IPS DF 6.9 (cell line): Measurements from ENCODE around the gene FUT8.

Experiments used
- DNase-seq: peaks from one replicate; pipeline ENCODE4 v3.0.0-alpha.2; 2013; ENCODE audit warnings: low read depth, low spot score
- H3K27ac ChIP-seq: one replicate; pipeline ENCODE4 v1.5.1; 2013; ENCODE audit warnings: low read length, control low read depth
- H3K27me3 ChIP-seq: 2 replicates; pipeline ENCODE4 v1.6.1; 2013; ENCODE audit warnings: mild to moderate bottlenecking, low read length; ENCODE audit not compliant: control insufficient read depth, insufficient read depth
- H3K36me3 ChIP-seq: 2 replicates; pipeline ENCODE4 v1.6.1; 2013; ENCODE audit warnings: low read length; ENCODE audit not compliant: control insufficient read depth, insufficient read depth
- H3K4me1 ChIP-seq: 2 replicates; pipeline ENCODE4 v1.6.1; 2013; ENCODE audit warnings: low read length; ENCODE audit not compliant: control insufficient read depth, insufficient read depth
- H3K4me3 ChIP-seq: 2 replicates; pipeline ENCODE4 v1.5.1; 2013; ENCODE audit warnings: mild to moderate bottlenecking, low read length
- H3K9me3 ChIP-seq: 2 replicates; pipeline ENCODE4 v1.6.1; 2013; ENCODE audit warnings: low read length, inconsistent platforms; ENCODE audit not compliant: control insufficient read depth, insufficient read depth
- whole genome bisulfite sequencing: extraction: QIAGEN DNeasy Blood & Tissue Kit; methylation state at CpG from one replicate; pipeline ENCODE4 v1.1.7; 2013; ENCODE audit warnings: mixed read lengths, missing lambda C conversion rate; ENCODE audit not compliant: insufficient read length, insufficient coverage; 5-methylcytosine and 5-hydroxymethylcytosine counted together

The FUT8 gene

DNA sequence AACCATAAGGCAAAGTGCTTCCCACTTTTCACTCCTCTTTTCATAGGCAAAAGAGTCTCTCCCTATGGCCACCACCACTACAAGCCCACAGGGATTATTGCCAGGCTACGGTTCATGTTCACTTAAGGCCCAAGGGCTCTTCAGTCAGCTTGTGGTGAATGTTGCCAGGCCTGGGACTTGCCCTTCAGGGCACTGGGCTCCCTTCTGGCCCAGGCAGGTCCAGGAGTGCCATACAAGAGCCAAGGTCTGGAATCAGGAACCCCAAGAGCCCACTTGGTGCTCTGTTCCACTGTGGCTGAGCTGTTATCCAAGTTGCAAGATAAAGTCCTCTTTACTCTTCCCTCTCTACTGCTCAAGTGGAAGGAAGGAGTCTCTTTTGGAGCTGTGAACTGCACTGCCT lies 307.6 kb downstream of the FUT8 start:
- no peaks in the 10 kb centered on the region for H3K4me1 ChIP-seq
- no CpG with 5 or more reads among the region's 1 CpG for WGBS
- H3K4me3 ChIP-seq: no peak overlapping the region
- no peak for DNase-seq
- H3K27ac ChIP-seq: no peak overlapping the region
- H3K36me3 ChIP-seq: no peaks in the 10 kb centered on the region
- no peaks in the 10 kb centered on the region for H3K27me3 ChIP-seq
- H3K9me3 ChIP-seq: no peaks in the 10 kb centered on the region

DNA sequence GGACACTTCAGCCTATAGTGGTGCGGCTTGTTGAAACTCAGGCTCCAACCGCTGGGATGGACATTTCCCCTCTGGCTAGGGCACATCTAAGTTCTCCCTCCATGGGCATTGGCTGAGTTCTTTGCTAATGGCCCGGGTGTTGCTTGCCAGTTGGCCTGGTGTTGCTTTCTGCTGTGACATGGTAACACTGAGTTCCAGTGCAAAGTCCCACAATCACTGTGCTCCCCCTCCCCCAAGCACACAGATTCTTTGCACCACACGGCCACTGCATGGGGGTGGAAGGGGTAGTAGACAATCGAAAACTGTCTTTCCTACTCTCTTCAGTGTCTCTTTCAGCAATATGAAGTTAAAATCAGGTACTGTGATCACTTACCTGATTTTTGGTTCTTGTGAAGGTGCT lies 308.2 kb downstream of the FUT8 start:
- Histone ChIP-seq H3K27me3 (no peaks in the 10 kb centered on the region), H3K4me1 (no peaks in the 10 kb centered on the region), H3K27ac (no peak overlapping the region), H3K36me3 (no peaks in the 10 kb centered on the region), H3K9me3 (no peaks in the 10 kb centered on the region), H3K4me3 (no peak overlapping the region)
- DNase-seq: no peak
- no CpG with 5 or more reads among the region's 5 CpGs for WGBS

DNA sequence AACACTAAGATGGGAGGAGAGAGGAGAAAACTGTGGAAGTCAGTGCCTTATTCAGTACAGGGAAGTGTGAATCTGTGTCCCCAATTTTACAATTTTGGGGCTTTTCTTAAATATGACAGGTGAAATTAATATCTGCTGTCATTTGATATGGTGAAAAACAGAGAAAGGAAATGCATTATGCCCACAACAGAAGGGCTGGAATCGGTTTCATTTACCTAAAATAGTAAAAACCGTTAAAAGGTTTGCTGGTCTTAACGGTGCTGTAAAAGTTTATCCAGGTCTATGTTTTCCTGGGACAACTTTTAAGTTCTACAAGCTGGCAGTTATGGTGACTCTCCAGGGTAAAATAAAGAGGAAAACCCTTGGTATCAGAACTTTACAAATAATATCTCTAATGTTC lies 310.8 kb downstream of the FUT8 start:
- no peaks in the 10 kb centered on the region for H3K9me3 ChIP-seq
- no peaks in the 10 kb centered on the region for H3K27me3 ChIP-seq
- DNase-seq: no peak
- no peak overlapping the region for H3K4me3 ChIP-seq
- WGBS: no CpG with 5 or more reads among the region's 3 CpGs
- H3K36me3 ChIP-seq: no peaks in the 10 kb centered on the region
- no peak overlapping the region for H3K27ac ChIP-seq
- no peaks in the 10 kb centered on the region for H3K4me1 ChIP-seq

DNA sequence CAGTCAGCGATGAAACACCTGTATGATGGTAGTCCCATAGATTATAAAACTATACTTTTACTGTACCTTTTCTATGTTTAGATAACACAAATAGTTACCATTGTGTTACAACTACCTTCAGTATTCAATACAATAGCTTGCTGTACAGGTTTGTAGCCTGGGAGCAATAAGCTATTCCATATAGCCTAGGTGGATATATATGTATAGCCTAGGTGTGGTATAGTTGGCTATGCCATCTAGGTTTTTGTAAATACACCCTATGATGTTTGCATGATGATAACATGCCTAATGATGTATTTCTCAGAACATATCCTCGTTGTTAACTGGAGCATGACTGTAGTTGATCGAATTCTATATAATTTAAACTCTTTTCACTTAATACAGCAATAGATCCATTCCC lies 316.1 kb downstream of the FUT8 start:
- no peak overlapping the region for H3K4me3 ChIP-seq
- no peaks in the 10 kb centered on the region for H3K9me3 ChIP-seq
- no peaks in the 10 kb centered on the region for H3K4me1 ChIP-seq
- DNase-seq: no peak
- H3K27ac ChIP-seq: no peak overlapping the region
- no CpG with 5 or more reads among the region's 3 CpGs for WGBS
- no peaks in the 10 kb centered on the region for H3K36me3 ChIP-seq
- no peaks in the 10 kb centered on the region for H3K27me3 ChIP-seq

DNA sequence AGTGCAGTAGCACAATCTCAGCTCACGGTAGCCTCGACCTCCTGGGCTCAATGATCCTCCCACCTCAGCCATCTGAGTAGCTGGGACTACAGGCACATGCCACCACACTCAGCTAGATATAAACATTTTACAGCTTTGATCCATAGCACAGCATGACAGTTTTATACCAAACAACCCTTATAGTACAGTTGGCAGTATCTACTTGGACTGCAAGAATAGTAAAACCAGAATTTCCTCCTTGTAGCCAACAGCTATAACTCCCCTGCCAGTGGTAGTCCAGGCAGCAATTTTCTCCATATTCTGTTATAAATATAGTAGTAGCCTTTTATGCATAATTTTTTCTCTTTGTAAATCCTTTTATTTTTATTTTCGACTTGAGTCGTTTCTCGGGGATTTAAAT lies 317.0 kb downstream of the FUT8 start:
- no peaks in the 10 kb centered on the region for H3K36me3 ChIP-seq
- H3K27me3 ChIP-seq: no peaks in the 10 kb centered on the region
- no CpG with 5 or more reads among the region's 5 CpGs for WGBS
- DNase-seq: no peak
- H3K4me1 ChIP-seq: no peaks in the 10 kb centered on the region
- H3K9me3 ChIP-seq: no peaks in the 10 kb centered on the region
- H3K4me3 ChIP-seq: no peak overlapping the region
- H3K27ac ChIP-seq: no peak overlapping the region

DNA sequence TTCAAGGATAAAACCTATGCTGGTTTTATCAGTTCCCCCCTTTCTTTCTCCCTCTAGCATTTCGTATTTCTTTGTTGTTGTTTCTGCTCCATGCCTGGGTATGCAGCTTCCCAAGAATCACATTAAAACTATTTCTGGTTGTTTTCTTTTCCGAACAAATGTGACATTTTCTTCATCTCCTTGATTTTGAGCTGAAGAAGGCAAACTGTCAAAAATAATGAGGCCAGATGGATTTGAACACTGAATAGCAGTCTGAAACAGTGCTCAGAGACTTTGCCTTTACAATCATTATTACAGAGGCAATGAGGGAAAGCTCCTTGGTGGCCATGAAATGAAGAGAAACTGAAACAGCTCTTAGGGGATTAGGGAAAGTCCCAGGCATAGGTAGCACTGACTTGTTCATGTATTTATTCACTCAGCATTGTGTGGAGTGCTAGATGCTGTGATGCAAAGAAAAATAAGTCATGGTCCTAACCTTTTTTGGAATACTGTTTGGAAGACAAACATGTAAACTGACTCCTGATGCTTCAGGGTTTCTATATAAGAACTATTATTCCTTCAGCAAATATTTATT lies 319.5 kb downstream of the FUT8 start:
- Histone ChIP-seq H3K36me3 (no peaks in the 10 kb centered on the region), H3K9me3 (no peaks in the 10 kb centered on the region), H3K4me1 (no peaks in the 10 kb centered on the region), H3K27ac (no peak overlapping the region), H3K27me3 (no peaks in the 10 kb centered on the region), H3K4me3 (no peak overlapping the region)
- no CpG with 5 or more reads among the region's 2 CpGs for WGBS
- DNase-seq: no peak

DNA sequence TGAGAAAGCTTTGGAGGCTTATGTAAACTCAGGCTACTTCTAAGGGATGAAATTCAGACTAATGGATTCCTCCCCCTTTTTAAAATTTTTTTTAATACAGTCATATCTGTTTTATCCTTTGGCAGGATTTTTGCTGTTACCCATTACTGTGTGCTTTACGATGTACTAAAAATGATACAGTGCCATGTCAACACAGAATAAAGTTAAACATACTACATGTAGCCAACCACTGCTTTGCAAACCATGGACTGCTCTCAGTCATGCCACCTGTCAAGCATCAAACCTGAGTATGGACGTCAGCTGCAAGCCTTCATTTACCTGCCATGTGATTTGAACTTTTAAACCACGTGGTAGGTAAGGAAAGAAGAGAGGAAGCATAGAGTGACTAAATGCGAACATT lies 325.8 kb downstream of the FUT8 start:
- Histone ChIP-seq H3K4me1 (no peaks in the 10 kb centered on the region), H3K4me3 (no peak overlapping the region), H3K27me3 (no peaks in the 10 kb centered on the region), H3K36me3 (no peaks in the 10 kb centered on the region), H3K27ac (no peak overlapping the region), H3K9me3 (no peaks in the 10 kb centered on the region)
- DNase-seq: no peak
- WGBS: no CpG with 5 or more reads among the region's 4 CpGs

DNA sequence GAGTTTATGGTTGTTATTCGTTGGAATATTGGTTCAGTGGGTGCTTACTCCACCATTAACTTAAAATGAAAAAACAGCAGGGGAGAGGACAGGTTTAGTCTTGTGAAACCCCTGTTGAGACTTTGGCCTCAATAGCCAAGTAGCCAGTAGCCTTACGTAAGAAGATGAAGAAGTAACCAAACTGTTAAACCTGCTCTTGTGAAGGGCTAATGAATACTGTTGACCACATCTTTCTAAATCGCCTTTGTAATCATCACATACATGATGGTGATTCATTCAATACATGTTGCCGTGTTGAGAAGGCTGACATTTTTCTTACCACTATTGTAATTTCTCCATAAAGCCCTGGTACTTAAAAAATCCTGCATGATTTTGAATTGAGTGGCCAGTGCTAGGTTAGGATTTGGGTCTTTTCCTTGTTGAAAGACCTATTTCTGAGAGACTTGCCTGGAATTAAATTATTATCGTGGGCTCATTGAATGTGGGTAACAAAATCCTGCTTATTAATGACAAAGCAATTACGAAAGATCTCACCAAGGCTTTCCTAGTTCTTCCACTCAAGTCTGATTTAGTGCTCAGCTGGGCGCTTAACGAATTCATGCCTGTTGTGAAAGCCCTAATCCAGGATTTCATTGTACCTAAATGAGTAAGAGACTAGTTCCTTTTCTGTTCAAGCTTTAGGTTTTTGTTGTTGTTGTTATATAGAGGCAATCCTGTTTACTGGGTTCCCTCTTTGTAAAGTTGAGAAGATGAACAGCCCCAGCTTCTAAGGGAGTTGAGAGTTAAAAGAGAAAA lies 333.1 kb downstream of the FUT8 start:
- Histone ChIP-seq H3K36me3 (no peaks in the 10 kb centered on the region), H3K27ac (no peak overlapping the region), H3K27me3 (no peaks in the 10 kb centered on the region), H3K4me1 (no peaks in the 10 kb centered on the region), H3K4me3 (no peak overlapping the region), H3K9me3 (no peaks in the 10 kb centered on the region)
- no peak for DNase-seq
- no CpG with 5 or more reads among the region's 8 CpGs for WGBS

DNA sequence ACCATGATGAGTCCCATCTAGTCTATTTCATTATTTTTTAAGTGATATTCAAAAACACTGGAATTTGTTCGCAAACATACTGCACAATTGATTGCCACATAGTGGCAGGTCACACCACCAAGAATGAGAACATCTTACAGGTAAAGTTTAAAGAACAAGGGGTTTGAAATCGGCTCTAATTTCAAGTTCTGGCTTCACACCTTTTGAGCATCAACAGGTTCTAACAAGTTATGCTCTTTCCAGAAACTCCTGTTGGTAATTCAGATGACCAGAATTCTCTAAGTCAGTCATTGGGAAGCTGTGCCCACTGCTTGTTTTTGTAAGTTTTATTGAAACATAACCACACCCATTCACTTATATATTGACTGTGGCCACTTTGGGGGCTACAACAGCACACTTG lies 336.3 kb downstream of the FUT8 start:
- no CpG with 5 or more reads among the region's 2 CpGs for WGBS
- Histone ChIP-seq H3K4me3 (no peak overlapping the region), H3K36me3 (no peaks in the 10 kb centered on the region), H3K9me3 (no peaks in the 10 kb centered on the region), H3K27ac (no peak overlapping the region), H3K27me3 (no peaks in the 10 kb centered on the region), H3K4me1 (no peaks in the 10 kb centered on the region)
- no peak for DNase-seq

DNA sequence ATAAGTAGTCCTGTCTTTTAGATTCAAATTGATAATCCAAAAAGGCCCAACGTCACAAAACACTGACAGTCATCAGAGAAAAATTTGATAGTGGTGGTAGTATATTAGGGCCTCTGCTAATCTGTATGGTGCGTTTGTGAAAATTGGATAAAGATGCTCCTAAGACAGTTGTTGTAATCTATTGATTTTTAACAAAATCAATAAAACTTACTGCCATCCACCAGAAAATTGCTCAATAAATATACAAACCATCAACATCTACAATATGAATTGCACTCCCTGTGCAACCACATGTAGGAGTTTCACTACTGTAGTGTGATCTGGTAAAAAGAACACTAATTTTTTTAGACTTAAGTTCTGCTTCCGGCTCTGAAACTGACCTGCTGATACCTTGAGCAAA lies 336.8 kb downstream of the FUT8 start:
- Histone ChIP-seq H3K4me3 (no peak overlapping the region), H3K27me3 (no peaks in the 10 kb centered on the region), H3K27ac (no peak overlapping the region), H3K4me1 (no peaks in the 10 kb centered on the region), H3K36me3 (no peaks in the 10 kb centered on the region), H3K9me3 (no peaks in the 10 kb centered on the region)
- no CpG with 5 or more reads among the region's 3 CpGs for WGBS
- no peak for DNase-seq

DNA sequence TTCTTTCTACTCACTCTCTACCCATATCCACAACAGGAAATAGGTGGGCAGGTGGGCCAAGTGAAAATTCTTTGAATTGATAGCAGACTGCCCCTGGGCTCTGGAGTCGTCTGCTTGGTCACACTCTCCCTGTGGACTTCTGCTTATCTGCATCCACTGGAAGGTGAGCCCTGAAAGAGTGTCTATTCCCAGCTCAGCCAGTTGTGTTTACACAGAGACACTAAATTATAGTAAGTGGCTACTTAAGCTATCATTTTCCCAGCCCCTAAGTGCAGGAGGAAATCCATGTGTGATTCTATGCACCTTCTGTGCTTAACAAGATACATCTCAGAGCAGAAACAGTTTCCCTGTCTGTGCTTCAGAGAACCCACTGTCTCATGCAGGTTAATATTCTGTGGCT lies 338.4 kb downstream of the FUT8 start:
- Histone ChIP-seq H3K4me1 (no peaks in the 10 kb centered on the region), H3K9me3 (no peaks in the 10 kb centered on the region), H3K27ac (no peak overlapping the region), H3K36me3 (no peaks in the 10 kb centered on the region), H3K4me3 (no peak overlapping the region), H3K27me3 (no peaks in the 10 kb centered on the region)
- WGBS: no CpG with 5 or more reads among the region's 1 CpG
- DNase-seq: no peak
